ENCODE results near the gene TGM4.
"Not testable (repeated sequence)": the region's sequence is repeated elsewhere in the genome, so short reads cannot be mapped to it uniquely, and the experiment has no call there.

The TGM4 gene

DNA sequence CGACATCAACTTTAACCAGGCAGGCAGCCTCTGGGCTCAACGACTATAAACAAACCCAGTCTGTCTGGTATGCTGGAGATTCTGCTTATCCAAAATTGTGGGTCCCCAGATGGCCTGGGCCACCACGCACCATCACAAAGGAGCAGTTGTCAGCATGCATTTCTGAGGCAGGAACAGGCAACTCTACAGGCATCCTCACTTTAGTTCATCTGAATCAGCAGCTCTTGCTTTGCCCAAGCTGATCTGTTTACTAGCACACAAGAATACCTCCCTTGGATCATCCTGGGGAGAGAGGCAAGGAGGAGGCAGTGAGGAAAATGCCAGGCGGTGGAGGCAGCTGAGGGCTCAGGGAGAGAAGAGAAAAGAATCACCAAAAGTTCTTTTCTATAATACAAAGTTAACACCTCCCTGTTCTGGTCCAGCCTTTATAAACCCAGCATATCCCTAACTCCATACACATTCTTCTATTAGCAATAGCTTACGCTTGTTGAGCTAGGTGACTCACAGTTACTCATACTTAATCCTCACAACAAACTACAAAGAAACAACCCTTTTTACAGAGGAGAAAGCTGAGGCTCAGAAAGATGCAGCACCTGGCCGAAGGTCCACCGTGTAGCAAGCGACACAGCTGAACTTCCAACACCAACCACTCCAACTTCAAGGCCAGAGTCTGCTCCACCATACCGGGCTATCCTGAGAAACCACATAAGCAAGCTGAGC, 68.0 kb downstream of the TGM4 start:
- Histone ChIP-seq H3K27ac (no peak overlapping the region), H3K4me3 (no peak overlapping the region)

DNA sequence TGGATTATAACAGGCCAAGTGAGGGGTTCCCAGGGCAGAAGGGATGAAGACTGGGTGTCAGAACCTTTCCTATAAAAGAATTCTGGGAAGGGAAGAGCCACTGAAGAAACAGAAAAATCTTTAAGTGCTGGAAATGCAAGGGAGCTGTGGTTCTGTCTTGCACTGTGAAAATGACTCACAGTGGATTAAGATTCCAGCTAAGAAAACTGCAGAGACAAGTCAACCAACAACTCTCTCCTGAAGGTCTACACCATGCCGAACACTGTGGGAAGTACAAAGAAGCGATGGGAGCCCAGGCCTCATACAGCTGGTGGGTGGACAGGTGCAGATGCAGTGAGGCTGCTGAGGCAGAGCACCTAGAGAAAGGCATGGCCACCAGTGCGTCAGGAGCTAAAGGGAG, 73.8 kb downstream of the TGM4 start:
- Histone ChIP-seq H3K27ac (no peak overlapping the region), H3K4me3 (no peak overlapping the region)

DNA sequence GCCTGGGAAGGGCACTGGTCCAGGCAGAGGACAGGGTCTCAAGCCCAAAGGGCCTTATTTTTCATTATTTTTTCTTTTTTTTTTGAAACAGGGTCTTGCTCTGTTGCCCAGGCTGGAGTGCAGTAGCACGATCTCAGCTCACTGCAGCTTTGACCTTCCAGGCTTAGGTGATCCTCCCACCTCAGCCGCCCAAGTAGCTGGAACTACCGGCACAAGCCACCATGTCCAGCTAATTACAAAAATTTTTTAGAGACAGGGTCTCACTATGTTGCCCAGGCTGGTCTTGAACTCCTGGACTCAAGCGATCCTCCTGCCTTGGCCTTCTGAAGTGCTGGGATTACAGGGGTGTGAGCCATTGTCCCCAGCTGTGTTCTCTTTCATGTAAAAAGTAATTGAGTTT, 75.4 kb downstream of the TGM4 start:
- not testable (repeated sequence) for H3K27ac ChIP-seq, H3K4me3 ChIP-seq

DNA sequence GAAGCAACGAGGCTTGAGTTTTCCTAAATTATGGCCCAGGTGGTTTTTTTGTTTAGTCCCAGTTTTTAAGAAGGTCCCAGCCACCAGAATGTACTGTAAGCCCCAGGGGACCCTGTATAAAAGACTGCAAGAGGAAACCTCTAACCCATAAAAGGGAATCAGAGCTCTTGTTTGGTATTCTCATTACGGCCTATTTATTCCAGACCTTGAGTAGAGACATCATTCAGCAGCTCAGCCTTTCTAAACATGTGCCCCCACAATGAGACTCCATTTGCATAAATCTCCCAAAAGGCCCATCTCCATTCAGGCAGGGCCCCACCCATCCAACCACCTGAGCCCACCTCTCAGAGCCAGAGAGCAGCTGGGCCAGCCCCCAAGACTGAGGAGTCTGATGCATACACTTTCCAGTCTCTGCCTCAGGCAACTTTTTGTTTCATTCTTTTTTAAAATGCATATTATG, 75.9 kb downstream of the TGM4 start:
- Histone ChIP-seq H3K27ac (no peak overlapping the region), H3K4me3 (no peak overlapping the region)

DNA sequence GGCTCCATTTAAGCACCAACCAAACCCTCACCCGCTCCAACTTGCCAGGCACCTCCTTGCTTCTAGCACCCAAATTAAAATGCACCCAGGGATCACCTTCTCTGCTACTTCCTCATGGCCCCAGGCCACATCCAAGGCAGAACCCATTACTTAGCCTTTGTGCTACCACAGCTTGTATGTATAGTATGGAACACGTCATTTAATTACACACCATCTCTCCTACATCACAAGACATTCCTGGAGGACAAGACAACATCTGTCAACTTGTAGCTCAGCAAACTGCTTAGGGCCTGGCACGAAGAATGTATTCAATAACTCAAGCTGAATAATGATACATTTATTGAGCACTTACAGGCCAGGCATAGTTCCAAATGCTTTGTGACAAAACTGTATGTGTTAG, 78.3 kb downstream of the TGM4 start:
- no peak overlapping the region for H3K27ac ChIP-seq
- H3K4me3 ChIP-seq, result no peak overlapping the region

DNA sequence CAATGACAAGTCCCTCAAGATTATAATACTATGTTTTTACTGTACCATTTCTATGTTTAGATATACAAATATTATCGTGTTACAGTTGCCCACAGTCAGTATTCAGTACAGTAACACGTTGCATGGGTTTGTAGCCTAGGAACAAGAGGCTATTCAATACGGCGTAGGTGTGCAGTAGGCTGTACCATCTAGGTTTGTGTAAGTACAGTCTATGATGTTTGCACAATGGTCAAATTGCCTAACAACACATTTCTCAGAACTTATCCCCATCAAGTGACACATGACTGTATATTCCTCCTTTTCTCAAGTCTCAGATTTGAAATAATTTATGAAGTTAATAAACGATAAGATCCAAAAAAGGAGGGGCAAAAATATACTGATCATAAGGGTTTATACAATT, 79.9 kb downstream of the TGM4 start:
- H3K4me3 ChIP-seq, result no peak overlapping the region
- H3K27ac ChIP-seq, result peak overlapping the region in 2 of 21 experiments; percentile 49 to 61

DNA sequence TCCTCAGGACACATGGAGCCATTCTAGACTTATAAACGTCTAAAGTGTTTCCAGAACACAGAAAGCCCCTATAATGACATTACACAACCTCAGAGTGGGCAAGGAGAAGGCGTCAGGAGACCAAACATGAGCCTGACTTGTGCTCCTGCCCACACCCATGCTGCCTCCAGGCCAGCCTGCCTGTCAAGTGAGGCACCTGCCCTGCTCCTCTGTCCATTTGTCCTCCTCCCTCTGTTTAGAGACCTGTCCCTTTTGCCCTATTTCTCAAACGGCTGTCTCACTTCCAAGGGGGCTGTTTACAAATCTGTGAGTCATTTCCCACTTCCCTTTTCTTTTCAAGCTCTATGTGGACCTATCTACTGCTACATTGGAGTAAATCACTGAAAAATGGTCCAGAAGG, 80.6 kb downstream of the TGM4 start:
- H3K27ac ChIP-seq, result peak overlapping the region in 5 of 21 experiments; percentile 29 to 61 (median 42)
- H3K4me3 ChIP-seq, result no peak overlapping the region

DNA sequence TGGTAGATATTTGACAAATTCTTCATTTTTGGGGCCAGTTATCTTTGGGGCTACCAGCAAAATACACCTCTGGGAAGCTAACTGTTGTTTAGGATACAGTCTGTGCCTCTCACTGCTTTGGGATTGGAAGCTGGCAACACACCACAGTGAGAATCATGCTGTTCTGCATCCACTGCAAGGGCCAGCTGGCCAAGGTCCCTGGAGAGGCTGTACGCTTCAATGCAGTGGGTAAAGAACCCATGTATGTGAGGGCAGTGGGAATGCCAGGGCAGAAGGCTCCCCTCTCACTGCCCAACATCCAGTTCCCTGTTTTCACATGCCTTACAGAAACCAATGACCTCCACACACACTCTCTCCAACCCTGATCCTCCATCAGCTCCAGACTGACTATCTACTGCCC, 81.5 kb downstream of the TGM4 start:
- Histone ChIP-seq H3K4me3 (no peak overlapping the region), H3K27ac (no peak overlapping the region)

DNA sequence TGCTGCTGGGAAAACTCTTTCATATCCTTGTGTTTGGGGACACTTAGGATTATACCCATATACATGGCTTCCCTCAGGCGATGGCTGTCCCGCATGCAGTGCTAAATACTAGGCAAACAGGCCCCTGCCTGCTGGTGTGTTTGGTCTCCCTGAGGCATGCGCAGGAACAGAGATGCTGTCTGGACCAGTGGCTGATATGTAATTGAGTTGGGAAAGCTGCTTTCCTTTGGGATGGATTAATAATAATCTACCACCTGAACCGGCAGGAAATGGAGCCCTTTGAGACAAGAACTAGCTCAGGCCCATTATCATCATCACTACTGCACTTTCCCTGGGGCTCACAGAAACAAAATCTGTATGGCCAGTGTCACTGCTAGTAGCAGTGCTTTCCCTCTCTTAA, 83.6 kb downstream of the TGM4 start:
- H3K27ac ChIP-seq, result no peak overlapping the region
- no peak overlapping the region for H3K4me3 ChIP-seq

DNA sequence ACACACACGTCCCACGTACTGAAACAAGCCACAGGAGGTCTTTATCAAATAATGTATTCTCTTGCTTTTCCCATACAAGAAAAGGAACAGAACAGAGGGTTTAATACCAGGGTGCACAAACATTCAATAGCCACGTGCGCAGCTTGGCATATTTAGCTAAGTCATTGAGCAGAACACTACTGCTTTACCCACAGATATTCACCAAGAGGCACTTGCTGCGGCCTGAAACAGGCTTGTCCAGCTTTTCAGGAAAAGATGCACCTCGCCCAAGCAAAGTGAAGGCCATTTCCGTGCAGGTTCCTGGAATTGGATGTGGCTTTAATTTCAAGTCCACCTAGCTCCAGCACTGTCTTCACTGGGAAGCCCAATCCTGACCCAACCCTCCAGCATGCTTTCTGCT, 84.0 kb downstream of the TGM4 start:
- H3K4me3 ChIP-seq, result no peak overlapping the region
- no peak overlapping the region for H3K27ac ChIP-seq

DNA sequence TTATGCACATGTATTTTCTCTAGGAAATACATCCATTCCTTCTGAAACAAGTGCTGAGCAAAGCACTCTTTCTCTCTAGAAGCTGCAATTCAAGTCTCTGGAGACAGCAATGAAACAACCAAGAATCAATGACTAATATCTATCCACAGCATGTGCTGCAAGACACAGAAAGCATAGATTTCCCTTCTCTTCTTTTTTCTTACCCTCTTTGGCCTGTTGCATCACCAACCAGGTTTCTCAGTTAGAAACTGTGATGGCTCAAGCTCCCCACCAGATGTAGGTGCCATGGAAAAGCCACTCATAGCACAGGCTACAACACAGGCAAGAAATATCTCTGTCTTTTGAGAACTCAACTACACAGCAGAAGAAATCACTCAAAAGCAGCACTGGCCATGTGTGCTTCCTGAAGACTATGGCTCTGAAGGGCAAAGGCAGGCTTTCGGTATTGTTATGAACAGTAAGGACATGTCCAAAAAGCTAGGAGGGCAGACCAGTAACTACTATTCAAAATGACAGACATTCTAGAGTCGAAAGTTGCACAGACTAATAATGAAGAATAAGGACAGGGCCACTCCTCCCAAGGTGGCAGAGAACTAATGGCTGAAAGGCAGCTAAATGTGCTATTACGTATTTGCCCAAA, 86.1 kb downstream of the TGM4 start:
- H3K27ac ChIP-seq, result no peak overlapping the region
- H3K4me3 ChIP-seq, result no peak overlapping the region

DNA sequence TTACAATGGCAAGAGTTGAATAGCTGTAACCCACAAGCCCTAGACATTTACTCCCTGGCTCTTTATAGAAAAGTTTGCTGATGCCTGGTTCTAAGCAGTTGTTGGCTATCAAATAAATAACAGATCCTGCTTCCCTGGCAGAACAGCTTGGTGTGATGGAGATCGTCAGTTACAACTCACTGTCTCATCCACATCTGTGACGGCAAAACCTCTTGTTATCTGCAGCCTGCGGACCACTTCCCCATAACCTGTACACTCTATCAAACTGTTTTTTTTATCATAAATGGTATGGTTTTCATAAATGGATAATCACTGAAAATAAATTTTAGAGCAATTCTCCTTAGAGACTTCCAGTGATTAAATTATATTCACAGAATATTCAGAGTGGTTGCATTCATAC, 87.5 kb downstream of the TGM4 start:
- H3K27ac ChIP-seq, result no peak overlapping the region
- H3K4me3 ChIP-seq, result no peak overlapping the region

DNA sequence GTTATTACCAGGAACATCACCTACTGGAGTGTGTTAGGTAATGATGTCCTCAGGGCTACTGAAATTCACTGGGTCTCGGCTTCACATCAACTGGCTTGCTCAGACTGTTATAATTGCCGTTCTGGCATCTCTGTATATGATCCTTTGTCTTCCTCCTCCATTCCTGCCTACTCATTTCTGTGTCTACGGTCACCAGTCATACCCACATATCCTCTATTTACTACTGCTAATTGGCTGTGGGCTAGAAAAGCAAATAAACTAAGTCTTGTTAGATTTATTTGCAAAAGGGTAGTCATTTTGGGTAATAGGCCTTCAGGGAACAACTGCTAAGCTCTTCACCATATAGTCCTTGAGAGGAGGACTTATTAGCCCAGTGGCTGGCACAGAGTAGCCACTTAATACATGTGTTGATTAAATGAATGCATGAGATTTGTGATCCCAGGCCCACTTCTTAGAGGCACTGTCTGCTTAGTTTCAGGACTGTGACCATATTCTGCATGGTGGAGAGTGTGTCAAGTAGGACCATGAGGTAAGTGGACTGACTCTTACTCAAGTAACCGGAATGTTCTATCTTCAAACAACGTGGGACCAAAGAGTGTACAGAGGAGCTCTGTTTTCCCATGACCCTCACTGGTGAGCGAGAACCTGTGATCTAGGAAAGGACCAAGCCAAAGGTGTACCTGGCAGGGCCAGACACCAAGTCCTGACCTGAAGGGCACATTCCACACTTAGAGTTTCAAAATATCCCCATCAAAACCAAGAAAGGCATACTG, 88.4 kb downstream of the TGM4 start:
- Histone ChIP-seq H3K27ac (peak overlapping the region in 3 of 21 experiments; percentile 8 to 47 (median 13)), H3K4me3 (no peak overlapping the region)

DNA sequence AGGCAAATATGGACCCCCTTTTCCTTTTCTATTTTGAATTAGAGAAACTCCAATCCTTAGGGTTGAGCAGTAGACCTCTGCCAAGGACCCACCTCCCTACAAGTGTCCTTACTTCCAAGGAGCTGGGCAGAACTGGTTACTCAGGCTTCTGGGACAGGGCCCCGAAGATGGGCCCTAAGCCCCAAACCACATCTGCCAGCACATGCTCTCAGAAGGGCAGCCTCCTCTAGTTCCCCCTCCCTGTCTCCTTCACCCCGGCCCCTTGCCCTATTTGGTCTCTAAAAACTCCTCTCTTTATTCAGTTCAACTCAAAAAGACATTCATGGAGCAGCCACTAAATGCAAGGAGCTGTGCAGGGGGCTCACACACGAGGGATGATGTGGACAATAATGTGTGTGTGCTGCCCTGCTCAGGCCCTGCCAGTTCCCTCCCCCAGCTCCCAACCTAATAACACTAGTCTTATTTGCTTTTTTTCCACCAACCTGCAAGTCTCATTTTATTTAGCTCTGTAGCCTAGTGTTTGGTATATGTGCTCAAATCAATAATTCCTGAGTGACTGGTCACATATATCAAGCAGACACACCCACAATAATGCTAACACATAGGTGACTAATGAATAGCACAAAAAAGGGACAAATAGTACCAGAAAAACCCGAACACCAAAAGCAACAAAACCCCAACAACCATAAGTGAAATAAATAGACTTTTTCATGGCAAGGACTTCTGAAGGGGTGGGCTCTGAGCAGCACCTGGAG, 89.3 kb downstream of the TGM4 start:
- Histone ChIP-seq H3K4me3 (no peak overlapping the region), H3K27ac (peak overlapping the region in 3 of 21 experiments; percentile 8 to 51 (median 47))

All from skin epidermis (tissue), 12 donors.